Lower lobe of right lung (tissue), 2 donors: Measurements from ENCODE around the gene FSTL4. TPM values are rescaled to one million over a fixed set of nuclear protein-coding genes. Genes with fewer than 3 reads are reported as not detected.

Experiments
- ATAC-seq, 2 donors: fragments of 200-7000 bp; cut with Tn5 transposase; one replicate each; pipeline ENCODE4 v1.9.1; 2020 to 2022; ENCODE audit warnings: mild to moderate bottlenecking in 2 of 2, moderate library complexity in 2 of 2
- DNase-seq: peaks from one replicate; pipeline ENCODE4 v3.0.0-alpha.2; 2020
- H3K27ac ChIP-seq: fragments of 200-600 bp; one replicate; pipeline ENCODE4 v1.8.0; 2022
- H3K27me3 ChIP-seq: fragments of 200-600 bp; one replicate; pipeline ENCODE4 v1.8.0; 2022; ENCODE audit warnings: low read depth
- H3K36me3 ChIP-seq: fragments of 200-600 bp; one replicate; pipeline ENCODE4 v1.8.0; 2022; ENCODE audit warnings: mild to moderate bottlenecking
- H3K4me1 ChIP-seq: fragments of 200-600 bp; one replicate; pipeline ENCODE4 v1.8.0; 2022
- H3K4me3 ChIP-seq: fragments of 200-600 bp; one replicate; pipeline ENCODE4 v1.8.0; 2022; ENCODE audit warnings: mild to moderate bottlenecking
- H3K9me3 ChIP-seq: fragments of 200-600 bp; one replicate; pipeline ENCODE4 v1.8.0; 2022
- intact Hi-C: fragments of 100-400 bp; cut with DNase I; formaldehyde crosslinking; loops from one replicate; pipeline ENCODE4 v1.11.0; 2022
- total RNA-seq: library from RNA; stranded (reverse); fragmentation: NEBNext Ultra II Directional; extraction: Animal tissue kit (Norgen Biotek cat#: 25700); gene quantifications from one replicate; pipeline ENCODE4 v1.2.1, GENCODE V29; 2021
- TF ChIP-seq, protein P1 (sequence below): fragments of 200-600 bp; IDR thresholded peaks from one replicate; pipeline ENCODE4 v1.8.0; 2022; ENCODE audit warnings: antibody characterized with exemption, mild to moderate bottlenecking
- donor health status: DM: no; HTN: yes; CAD: no; lungs with severe emphysema.

Gene FSTL4
- total RNA-seq, 1 donor from 2014 or later = 1.9 TPM

DNA sequence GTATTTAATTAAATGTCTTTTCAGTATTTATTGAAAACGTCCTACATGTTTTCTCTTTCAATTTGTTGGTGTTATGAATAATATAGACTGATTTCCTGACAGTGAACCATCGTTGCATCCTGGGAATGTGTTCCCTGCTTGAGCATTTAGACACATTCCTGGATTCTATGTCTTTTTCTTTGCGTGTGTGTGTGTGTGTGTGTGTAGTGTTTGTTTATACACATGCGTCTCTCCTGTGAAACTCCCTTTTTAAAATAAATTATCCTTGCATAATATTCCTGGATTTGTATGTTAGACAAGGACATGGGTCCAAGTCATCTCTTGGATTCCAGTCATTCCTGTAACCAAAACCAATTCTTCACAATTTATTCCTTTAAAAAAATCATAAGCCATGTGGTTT is 407.1 kb downstream of the FSTL4 start:
- Histone ChIP-seq H3K27ac (no peak overlapping the region), H3K9me3 (no peaks in the 10 kb centered on the region), H3K36me3 (no peaks in the 10 kb centered on the region), H3K4me3 (no peak overlapping the region), H3K4me1 (no peaks in the 10 kb centered on the region), H3K27me3 (no peaks in the 10 kb centered on the region)
- intact Hi-C loops = no loop called here
- DNase-seq = no peak
- TF ChIP-seq, protein P1, sequence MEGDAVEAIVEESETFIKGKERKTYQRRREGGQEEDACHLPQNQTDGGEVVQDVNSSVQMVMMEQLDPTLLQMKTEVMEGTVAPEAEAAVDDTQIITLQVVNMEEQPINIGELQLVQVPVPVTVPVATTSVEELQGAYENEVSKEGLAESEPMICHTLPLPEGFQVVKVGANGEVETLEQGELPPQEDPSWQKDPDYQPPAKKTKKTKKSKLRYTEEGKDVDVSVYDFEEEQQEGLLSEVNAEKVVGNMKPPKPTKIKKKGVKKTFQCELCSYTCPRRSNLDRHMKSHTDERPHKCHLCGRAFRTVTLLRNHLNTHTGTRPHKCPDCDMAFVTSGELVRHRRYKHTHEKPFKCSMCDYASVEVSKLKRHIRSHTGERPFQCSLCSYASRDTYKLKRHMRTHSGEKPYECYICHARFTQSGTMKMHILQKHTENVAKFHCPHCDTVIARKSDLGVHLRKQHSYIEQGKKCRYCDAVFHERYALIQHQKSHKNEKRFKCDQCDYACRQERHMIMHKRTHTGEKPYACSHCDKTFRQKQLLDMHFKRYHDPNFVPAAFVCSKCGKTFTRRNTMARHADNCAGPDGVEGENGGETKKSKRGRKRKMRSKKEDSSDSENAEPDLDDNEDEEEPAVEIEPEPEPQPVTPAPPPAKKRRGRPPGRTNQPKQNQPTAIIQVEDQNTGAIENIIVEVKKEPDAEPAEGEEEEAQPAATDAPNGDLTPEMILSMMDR = no peak
- ATAC-seq = no peak

DNA sequence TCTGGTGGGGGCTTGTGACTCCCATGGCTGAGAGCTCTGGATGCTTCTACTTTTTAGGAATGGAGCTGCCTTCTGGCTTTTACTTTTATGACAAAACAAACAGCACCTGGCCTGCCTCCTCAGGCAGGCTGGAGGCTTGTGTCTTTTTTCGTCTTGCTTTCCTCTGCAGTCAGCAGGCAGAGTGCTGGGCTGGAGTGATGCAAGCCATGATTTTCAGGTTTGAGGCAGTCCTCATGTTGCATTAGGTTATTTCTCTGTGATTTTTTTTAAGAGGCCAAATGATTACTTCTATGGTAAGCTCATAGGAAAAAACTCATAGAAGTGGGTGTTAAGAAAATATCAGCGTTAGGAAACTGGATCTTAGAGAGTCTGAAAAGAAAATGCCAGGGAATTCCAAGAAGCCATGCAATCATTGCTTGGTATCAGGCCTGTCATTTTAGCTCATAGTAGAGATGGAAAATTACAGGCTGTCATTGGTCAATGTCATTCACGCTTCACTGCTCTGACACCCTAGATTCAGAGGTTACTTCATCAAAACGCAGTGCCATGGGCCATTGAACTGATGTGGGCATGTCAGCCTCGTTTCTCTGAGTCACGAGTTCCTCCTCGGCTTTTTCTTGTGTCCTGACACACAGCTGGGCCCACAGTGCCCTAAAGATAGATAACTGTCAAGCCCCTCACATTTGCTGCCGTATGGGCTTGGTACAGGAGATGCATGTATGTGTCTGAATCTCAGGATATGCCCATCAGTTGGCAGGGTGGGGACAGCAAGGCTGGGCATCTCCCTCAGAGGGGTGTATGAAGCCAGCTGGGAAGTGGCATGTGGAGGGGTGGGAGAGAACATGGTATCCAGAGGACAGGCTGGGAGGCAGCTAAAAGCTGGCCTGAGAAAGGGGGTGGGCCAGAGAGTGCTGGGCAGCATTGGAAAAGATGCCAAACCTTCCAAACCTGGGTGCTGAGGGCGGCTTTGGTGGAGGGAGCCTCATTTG is 408.7 kb downstream of the FSTL4 start:
- TF ChIP-seq, protein P1 = no peak
- intact Hi-C loops = no loop called here
- peaks cover 5% of the 10 kb centered on the region for H3K27me3 ChIP-seq
- H3K4me3 ChIP-seq = no peak overlapping the region
- H3K36me3 ChIP-seq = no peaks in the 10 kb centered on the region
- no peak for DNase-seq
- H3K27ac ChIP-seq = no peak overlapping the region
- ATAC-seq = no peak
- H3K9me3 ChIP-seq = no peaks in the 10 kb centered on the region
- H3K4me1 ChIP-seq = no peaks in the 10 kb centered on the region

DNA sequence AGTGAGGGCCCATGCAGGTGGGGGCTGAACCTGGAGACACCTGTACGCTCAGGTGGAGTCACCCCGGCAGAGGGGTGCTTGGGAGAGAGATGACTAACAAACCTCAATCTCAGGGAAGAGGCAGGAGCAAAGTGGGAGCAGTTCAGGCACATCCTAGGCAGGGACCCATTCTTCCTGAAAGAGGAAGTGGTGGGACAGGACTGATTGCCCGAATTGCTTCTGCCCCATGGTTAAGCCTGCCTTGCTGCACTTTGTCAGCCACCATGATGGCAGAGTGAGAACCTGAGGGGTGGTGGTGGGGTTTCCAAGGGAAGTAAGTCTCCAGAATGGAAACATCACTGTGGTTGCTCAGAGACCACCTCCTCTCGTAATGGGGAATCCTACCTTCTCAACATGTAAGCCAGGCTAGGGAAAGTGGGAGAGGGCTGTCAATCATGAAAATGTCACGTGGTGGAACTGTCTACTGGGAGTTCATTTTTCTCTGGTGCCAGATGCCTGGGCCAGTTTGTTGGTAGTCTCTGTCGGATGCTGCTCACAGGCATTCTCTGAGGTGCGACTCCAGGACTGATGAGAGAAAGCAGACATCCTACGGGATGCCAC is 410.2 kb downstream of the FSTL4 start:
- ATAC-seq (no peak), DNase-seq (no peak)
- Histone ChIP-seq H3K4me3 (no peak overlapping the region), H3K27me3 (peaks cover 5% of the 10 kb centered on the region), H3K9me3 (no peaks in the 10 kb centered on the region), H3K36me3 (no peaks in the 10 kb centered on the region), H3K4me1 (no peaks in the 10 kb centered on the region), H3K27ac (no peak overlapping the region)
- TF ChIP-seq, protein P1 = no peak
- intact Hi-C loops = no loop called here

DNA sequence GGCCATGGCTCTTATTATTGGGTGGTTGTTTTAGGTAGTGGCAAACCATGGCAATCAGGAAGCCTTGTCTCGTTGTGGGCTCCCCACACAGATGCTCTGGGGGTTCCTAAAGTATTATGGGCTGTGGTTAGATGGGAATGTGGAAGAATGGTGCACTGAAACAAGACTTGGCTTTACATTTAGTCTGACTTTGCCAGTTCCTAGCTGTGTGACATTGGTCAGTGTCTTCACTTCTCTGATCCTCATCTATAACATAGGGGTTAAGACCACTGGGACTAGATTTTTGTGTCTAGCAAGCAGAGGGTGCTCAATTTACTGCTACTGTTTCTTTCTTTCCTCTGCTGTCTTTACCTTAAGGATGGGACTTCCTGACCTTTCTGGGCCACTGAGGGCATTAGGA is 411.0 kb downstream of the FSTL4 start:
- H3K27me3 ChIP-seq = peaks cover 5% of the 10 kb centered on the region
- ATAC-seq = no peak
- DNase-seq = no peak
- no peaks in the 10 kb centered on the region for H3K36me3 ChIP-seq
- no peak overlapping the region for H3K27ac ChIP-seq
- H3K4me3 ChIP-seq = no peak overlapping the region
- no peaks in the 10 kb centered on the region for H3K9me3 ChIP-seq
- intact Hi-C loops = no loop called here
- no peaks in the 10 kb centered on the region for H3K4me1 ChIP-seq
- TF ChIP-seq, protein P1 = no peak

DNA sequence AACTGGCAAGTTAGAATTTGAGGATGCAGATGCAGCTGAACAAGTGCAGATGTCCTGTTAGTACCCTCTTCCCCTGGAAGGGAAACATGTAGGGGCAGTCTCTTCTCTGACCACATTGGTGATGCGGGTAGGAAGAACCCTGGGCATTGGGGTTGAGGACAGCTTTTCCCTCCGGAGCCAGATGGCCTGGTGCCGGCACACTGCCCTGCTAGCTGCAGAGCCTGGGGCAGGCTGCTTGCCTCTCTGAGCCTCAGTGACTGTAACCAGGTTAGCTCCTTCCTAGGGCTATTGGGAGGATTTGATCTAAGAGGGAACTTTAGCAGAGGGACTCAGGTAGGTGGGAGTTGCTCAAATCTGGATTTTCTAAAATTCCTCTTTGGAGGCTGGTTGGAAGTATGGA is 412.1 kb downstream of the FSTL4 start:
- Histone ChIP-seq H3K27ac (no peak overlapping the region), H3K36me3 (no peaks in the 10 kb centered on the region), H3K9me3 (no peaks in the 10 kb centered on the region), H3K27me3 (peaks cover 5% of the 10 kb centered on the region), H3K4me3 (no peak overlapping the region), H3K4me1 (no peaks in the 10 kb centered on the region)
- intact Hi-C loops = no loop called here
- TF ChIP-seq, protein P1 = no peak
- ATAC-seq (no peak), DNase-seq (no peak)
